ENCODE measurements around the gene CHD1. TPM values are rescaled to one million over a fixed set of nuclear protein-coding genes. Genes with fewer than 3 reads are reported as not detected.

The CHD1 gene
- total and polyA plus RNA-seq, 2 donors: 55.7 to 170 TPM

DNA sequence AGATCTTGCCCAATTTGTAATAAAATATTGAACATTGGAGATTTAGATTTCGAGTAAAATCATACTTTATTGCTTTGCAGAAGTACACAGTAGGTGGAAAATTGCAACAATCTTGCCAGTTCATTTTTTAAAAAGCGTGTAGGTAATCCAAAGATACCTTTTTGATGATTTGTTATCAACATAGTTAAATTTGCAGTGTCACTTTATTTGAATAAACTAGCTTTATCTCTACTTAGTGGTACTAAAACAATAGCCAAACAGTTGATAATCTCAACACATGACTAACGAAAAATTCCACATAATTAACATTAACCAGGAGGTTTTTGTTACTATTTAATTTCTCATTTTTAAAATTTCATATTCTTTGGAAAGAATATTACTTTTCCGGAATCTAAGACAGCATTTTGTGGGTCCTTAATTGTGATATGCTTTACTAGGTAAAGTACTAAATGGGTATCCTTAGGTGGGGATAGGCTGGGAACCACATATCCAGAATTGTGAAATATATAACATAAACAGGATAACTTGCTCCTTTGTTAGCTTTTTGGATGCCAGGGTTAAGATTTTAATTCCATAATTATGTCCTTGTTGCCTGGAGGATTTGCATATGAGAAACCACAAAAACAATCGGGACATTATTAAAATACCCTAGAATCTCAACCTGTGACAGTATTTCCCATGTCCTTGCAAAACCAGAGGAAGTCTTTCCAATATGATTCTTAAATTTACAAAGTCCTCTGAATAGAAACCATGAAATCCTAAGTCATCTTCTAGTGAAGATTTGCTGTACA, 2.4 kb upstream of the CHD1 start:
- DNase-seq (ENCODE audit: low read depth in 6 of 9, low spot score in 9 of 9): no peak
- H3K27me3 ChIP-seq (ENCODE audit: control insufficient read depth in 2 of 2, insufficient read depth in 1 of 2, low read length in 1 of 2): no peaks in the 10 kb centered on the region
- 95% methylated on average over 5 of the region's 5 CpGs for WGBS
- H3K27ac ChIP-seq (ENCODE audit: low read depth in 1 of 2, low read length in 1 of 2): no peak overlapping the region
- H3K4me3 ChIP-seq (ENCODE audit: low read length in 2 of 2): no peak overlapping the region
- no peaks in the 10 kb centered on the region for H3K9me3 ChIP-seq (ENCODE audit: control insufficient read depth in 2 of 2, insufficient read depth in 1 of 2, low read length in 1 of 2)
- H3K36me3 ChIP-seq (ENCODE audit: control insufficient read depth in 2 of 2, insufficient read depth in 2 of 2, low read length in 1 of 2): peaks cover 3 to 9% of the 10 kb centered on the region in 2 donors
- peaks cover 5 to 10% of the 10 kb centered on the region in 2 donors for H3K4me1 ChIP-seq (ENCODE audit: control insufficient read depth in 2 of 2, insufficient read depth in 2 of 2, low read length in 2 of 2)

GRCh38 chr5:98929710-98930298, 997 bp upstream of the CHD1 start:
- WGBS: 23% methylated on average over 21 of the region's 21 CpGs
- DNase-seq (ENCODE audit: low read depth in 6 of 9, low spot score in 9 of 9): peak in 8 of 9 donors; percentile 81 to 97 (median 90)
- peak overlapping the region; percentile 100 for H3K27ac ChIP-seq (ENCODE audit: low read depth in 1 of 2, low read length in 1 of 2)

GRCh38 chr5:98927989-98928872, 576 bp downstream of the CHD1 start:
- under 1% methylated on average over 106 of the region's 106 CpGs for WGBS
- Histone ChIP-seq H3K36me3 (ENCODE audit: control insufficient read depth in 2 of 2, insufficient read depth in 2 of 2, low read length in 1 of 2) (peaks cover 6 to 34% of the 10 kb centered on the region in 2 donors), H3K27me3 (ENCODE audit: control insufficient read depth in 2 of 2, insufficient read depth in 1 of 2, low read length in 1 of 2) (no peaks in the 10 kb centered on the region), H3K9me3 (ENCODE audit: control insufficient read depth in 2 of 2, insufficient read depth in 1 of 2, low read length in 1 of 2) (no peaks in the 10 kb centered on the region), H3K4me3 (ENCODE audit: low read length in 2 of 2) (peak overlapping the region; percentile 95 to 100), H3K27ac (ENCODE audit: low read depth in 1 of 2, low read length in 1 of 2) (peak overlapping the region; percentile 100), H3K4me1 (ENCODE audit: control insufficient read depth in 2 of 2, insufficient read depth in 2 of 2, low read length in 2 of 2) (peaks cover 9 to 21% of the 10 kb centered on the region in 2 donors)
- DNase-seq (ENCODE audit: low read depth in 6 of 9, low spot score in 9 of 9): peak in 3 of 9 donors; percentile 41 to 74 (median 45)

More at GRCh38 chr5:98929710-98930298, 997 bp upstream of the CHD1 start:
- peak overlapping the region; percentile 99 to 100 for H3K4me3 ChIP-seq (ENCODE audit: low read length in 2 of 2)
- H3K36me3 ChIP-seq (ENCODE audit: control insufficient read depth in 2 of 2, insufficient read depth in 2 of 2, low read length in 1 of 2): peaks cover 3 to 19% of the 10 kb centered on the region in 2 donors
- H3K4me1 ChIP-seq (ENCODE audit: control insufficient read depth in 2 of 2, insufficient read depth in 2 of 2, low read length in 2 of 2): peaks cover 7 to 12% of the 10 kb centered on the region in 2 donors
- no peaks in the 10 kb centered on the region for H3K9me3 ChIP-seq (ENCODE audit: control insufficient read depth in 2 of 2, insufficient read depth in 1 of 2, low read length in 1 of 2)
- no peaks in the 10 kb centered on the region for H3K27me3 ChIP-seq (ENCODE audit: control insufficient read depth in 2 of 2, insufficient read depth in 1 of 2, low read length in 1 of 2)

- Histone ChIP-seq H3K9me3 (ENCODE audit: control insufficient read depth in 2 of 2, insufficient read depth in 1 of 2, low read length in 1 of 2) (no peaks in the 10 kb centered on the region), H3K4me1 (ENCODE audit: control insufficient read depth in 2 of 2, insufficient read depth in 2 of 2, low read length in 2 of 2) (peaks cover 11 to 27% of the 10 kb centered on the region in 2 donors), H3K27me3 (ENCODE audit: control insufficient read depth in 2 of 2, insufficient read depth in 1 of 2, low read length in 1 of 2) (no peaks in the 10 kb centered on the region), H3K4me3 (ENCODE audit: low read length in 2 of 2) (peak overlapping the region; percentile 95 to 100), H3K27ac (ENCODE audit: low read depth in 1 of 2, low read length in 1 of 2) (peak overlapping the region; percentile 100), H3K36me3 (ENCODE audit: control insufficient read depth in 2 of 2, insufficient read depth in 2 of 2, low read length in 1 of 2) (peaks cover 6 to 42% of the 10 kb centered on the region in 2 donors)
- peak in 7 of 9 donors; percentile 61 to 93 (median 78) for DNase-seq (ENCODE audit: low read depth in 6 of 9, low spot score in 9 of 9)
- 0% methylated on average over 14 of the region's 14 CpGs for WGBS
Observed at GRCh38 chr5:98927242-98927988, 1.4 kb downstream of the CHD1 start.

DNA sequence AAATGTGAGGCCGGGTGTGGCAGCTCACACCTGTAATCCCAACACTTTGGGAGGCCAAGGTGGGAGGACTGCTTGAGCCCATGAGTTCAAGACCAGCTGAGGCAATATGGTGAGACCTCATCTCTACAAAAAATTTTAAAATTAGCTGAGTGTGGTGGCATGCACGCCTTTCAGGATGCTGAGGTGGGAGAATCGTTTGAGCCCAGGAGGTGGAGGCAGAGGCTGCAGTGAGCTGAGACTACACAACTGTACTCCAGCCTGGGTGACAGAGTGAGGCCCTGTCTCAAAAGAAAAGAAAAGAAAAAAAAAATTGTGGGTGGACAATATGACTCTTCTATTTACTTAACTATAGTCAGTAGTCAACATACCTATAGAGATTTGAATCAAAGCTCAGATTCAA, 4.8 kb downstream of the CHD1 start:
- peak in 4 of 9 donors; percentile 42 to 76 (median 52) for DNase-seq (ENCODE audit: low read depth in 6 of 9, low spot score in 9 of 9)
- H3K27me3 ChIP-seq (ENCODE audit: control insufficient read depth in 2 of 2, insufficient read depth in 1 of 2, low read length in 1 of 2): no peaks in the 10 kb centered on the region
- peak overlapping the region; percentile 71 to 98 for H3K27ac ChIP-seq (ENCODE audit: low read depth in 1 of 2, low read length in 1 of 2)
- peak overlapping the region; percentile 31 to 95 for H3K4me3 ChIP-seq (ENCODE audit: low read length in 2 of 2)
- peaks cover 3 to 55% of the 10 kb centered on the region in 2 donors for H3K36me3 ChIP-seq (ENCODE audit: control insufficient read depth in 2 of 2, insufficient read depth in 2 of 2, low read length in 1 of 2)
- H3K9me3 ChIP-seq (ENCODE audit: control insufficient read depth in 2 of 2, insufficient read depth in 1 of 2, low read length in 1 of 2): peaks cover 0 to 2% of the 10 kb centered on the region in 2 donors
- 43% methylated on average over 3 of the region's 3 CpGs for WGBS
- peaks cover 19 to 40% of the 10 kb centered on the region in 2 donors for H3K4me1 ChIP-seq (ENCODE audit: control insufficient read depth in 2 of 2, insufficient read depth in 2 of 2, low read length in 2 of 2)

DNA sequence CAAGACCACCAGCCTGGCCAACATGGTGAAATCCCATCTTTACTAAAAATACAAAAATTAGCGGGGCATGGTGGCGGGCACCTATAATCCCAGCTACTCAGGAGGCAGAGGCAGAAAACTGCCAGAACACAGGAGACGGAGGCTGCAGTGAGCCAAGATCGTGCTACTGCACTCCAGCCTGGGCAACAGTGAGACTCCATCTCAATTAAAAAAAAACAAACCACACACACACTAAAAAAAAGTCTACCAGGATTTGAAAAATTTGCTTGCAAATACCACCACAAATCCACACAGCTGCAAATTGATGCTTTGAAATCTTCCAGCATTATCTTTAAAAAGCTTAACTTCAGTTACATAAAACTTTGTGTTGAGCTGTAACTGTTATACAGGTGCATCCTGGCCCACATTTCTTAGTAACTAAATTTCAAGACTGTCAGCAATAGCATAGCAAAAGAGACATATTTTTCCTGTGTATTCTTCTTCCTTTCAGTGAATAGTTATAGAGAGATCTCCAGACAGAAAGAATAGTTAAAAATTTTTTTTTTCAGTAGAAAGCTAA, 6.8 kb downstream of the CHD1 start:
- peak in 8 of 9 donors; percentile 43 to 92 (median 80) for DNase-seq (ENCODE audit: low read depth in 6 of 9, low spot score in 9 of 9)
- Histone ChIP-seq H3K4me1 (ENCODE audit: control insufficient read depth in 2 of 2, insufficient read depth in 2 of 2, low read length in 2 of 2) (peaks cover 19 to 49% of the 10 kb centered on the region in 2 donors), H3K36me3 (ENCODE audit: control insufficient read depth in 2 of 2, insufficient read depth in 2 of 2, low read length in 1 of 2) (peaks cover 8 to 70% of the 10 kb centered on the region in 2 donors), H3K27ac (ENCODE audit: low read depth in 1 of 2, low read length in 1 of 2) (peak overlapping the region; percentile 73 to 98), H3K27me3 (ENCODE audit: control insufficient read depth in 2 of 2, insufficient read depth in 1 of 2, low read length in 1 of 2) (no peaks in the 10 kb centered on the region), H3K9me3 (ENCODE audit: control insufficient read depth in 2 of 2, insufficient read depth in 1 of 2, low read length in 1 of 2) (peaks cover 0 to 2% of the 10 kb centered on the region in 2 donors), H3K4me3 (ENCODE audit: low read length in 2 of 2) (peak overlapping the region; percentile 36 to 95)
- WGBS: 41% methylated on average over 4 of the region's 4 CpGs

- peaks cover 0 to 2% of the 10 kb centered on the region in 2 donors for H3K9me3 ChIP-seq (ENCODE audit: control insufficient read depth in 2 of 2, insufficient read depth in 1 of 2, low read length in 1 of 2)
- H3K4me1 ChIP-seq (ENCODE audit: control insufficient read depth in 2 of 2, insufficient read depth in 2 of 2, low read length in 2 of 2): peaks cover 10 to 35% of the 10 kb centered on the region in 2 donors
- no peaks in the 10 kb centered on the region for H3K27me3 ChIP-seq (ENCODE audit: control insufficient read depth in 2 of 2, insufficient read depth in 1 of 2, low read length in 1 of 2)
- no peak overlapping the region for H3K4me3 ChIP-seq (ENCODE audit: low read length in 2 of 2)
- peak overlapping the region in 1 of 2 donors; percentile 41 for H3K27ac ChIP-seq (ENCODE audit: low read depth in 1 of 2, low read length in 1 of 2)
- no peak for DNase-seq (ENCODE audit: low read depth in 6 of 9, low spot score in 9 of 9)
- 82% methylated on average over 2 of the region's 2 CpGs for WGBS
- peaks cover 13 to 70% of the 10 kb centered on the region in 2 donors for H3K36me3 ChIP-seq (ENCODE audit: control insufficient read depth in 2 of 2, insufficient read depth in 2 of 2, low read length in 1 of 2)
Observed at GRCh38 chr5:98917433-98917832, 11.4 kb downstream of the CHD1 start.

DNA sequence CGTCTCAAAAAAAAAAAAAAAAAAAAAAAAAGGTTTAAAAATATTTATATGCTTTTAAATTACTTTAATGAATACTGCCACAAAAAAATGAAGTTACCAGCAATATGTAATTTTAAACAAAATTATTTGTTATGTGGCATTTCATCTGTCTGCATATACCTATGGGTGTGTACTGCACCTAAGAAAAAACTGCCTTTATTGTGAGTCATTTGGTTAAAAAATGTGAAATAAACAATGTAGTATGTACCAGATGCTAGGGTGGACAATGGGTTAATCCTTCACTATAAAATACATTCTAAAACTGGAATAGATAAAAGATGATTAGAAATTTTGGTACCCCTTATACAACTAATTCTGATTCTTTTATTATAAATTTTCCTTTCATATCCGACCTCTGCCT, 12.3 kb downstream of the CHD1 start:
- 44% methylated on average over 2 of the region's 2 CpGs for WGBS

More for the DNA sequence above, 12.3 kb downstream of the CHD1 start:
- no peaks in the 10 kb centered on the region for H3K27me3 ChIP-seq (ENCODE audit: control insufficient read depth in 2 of 2, insufficient read depth in 1 of 2, low read length in 1 of 2)
- peaks cover 10 to 32% of the 10 kb centered on the region in 2 donors for H3K4me1 ChIP-seq (ENCODE audit: control insufficient read depth in 2 of 2, insufficient read depth in 2 of 2, low read length in 2 of 2)
- H3K36me3 ChIP-seq (ENCODE audit: control insufficient read depth in 2 of 2, insufficient read depth in 2 of 2, low read length in 1 of 2): peaks cover 16 to 78% of the 10 kb centered on the region in 2 donors
- no peak for DNase-seq (ENCODE audit: low read depth in 6 of 9, low spot score in 9 of 9)
- peaks cover 0 to 2% of the 10 kb centered on the region in 2 donors for H3K9me3 ChIP-seq (ENCODE audit: control insufficient read depth in 2 of 2, insufficient read depth in 1 of 2, low read length in 1 of 2)
- H3K27ac ChIP-seq (ENCODE audit: low read depth in 1 of 2, low read length in 1 of 2): no peak overlapping the region
- no peak overlapping the region for H3K4me3 ChIP-seq (ENCODE audit: low read length in 2 of 2)
